Omental fat pad (tissue), 4 donors: ENCODE results near the gene LSS. TPM values are rescaled to one million over a fixed set of nuclear protein-coding genes. Genes with fewer than 3 reads are reported as not detected.

ENCODE experiments used
- ATAC-seq: fragments of 150-250 bp; one replicate; pipeline ENCODE4 v1.9.1; 2016; ENCODE audit warnings: mild to moderate bottlenecking, moderate library complexity; ENCODE audit not compliant: low FRiP score
- DNase-seq: peaks from one replicate; pipeline ENCODE4 v3.0.0-alpha.2; 2019; ENCODE audit warnings: low spot score
- total RNA-seq, 4 donors: library from RNA; depleted of rRNA; stranded (reverse); fragments of >200 nt; gene quantifications; one replicate each; pipeline ENCODE4 v1.1.0, GENCODE V29; 2016
- TF ChIP-seq, protein P1 (sequence below), 3 donors: fragments of 450-650 bp; IDR thresholded peaks; one replicate each; pipeline ENCODE4 v1.5.1; 2016 to 2017; ENCODE audit warnings: antibody characterized with exemption in 3 of 3, mild to moderate bottlenecking in 3 of 3, moderate library complexity in 2 of 3

Gene LSS
- total RNA-seq, 4 donors from 2014 or later, result 94.8 to 122 (median 108) TPM

- DNase-seq, result peak; percentile 18
- TF ChIP-seq, protein P1, sequence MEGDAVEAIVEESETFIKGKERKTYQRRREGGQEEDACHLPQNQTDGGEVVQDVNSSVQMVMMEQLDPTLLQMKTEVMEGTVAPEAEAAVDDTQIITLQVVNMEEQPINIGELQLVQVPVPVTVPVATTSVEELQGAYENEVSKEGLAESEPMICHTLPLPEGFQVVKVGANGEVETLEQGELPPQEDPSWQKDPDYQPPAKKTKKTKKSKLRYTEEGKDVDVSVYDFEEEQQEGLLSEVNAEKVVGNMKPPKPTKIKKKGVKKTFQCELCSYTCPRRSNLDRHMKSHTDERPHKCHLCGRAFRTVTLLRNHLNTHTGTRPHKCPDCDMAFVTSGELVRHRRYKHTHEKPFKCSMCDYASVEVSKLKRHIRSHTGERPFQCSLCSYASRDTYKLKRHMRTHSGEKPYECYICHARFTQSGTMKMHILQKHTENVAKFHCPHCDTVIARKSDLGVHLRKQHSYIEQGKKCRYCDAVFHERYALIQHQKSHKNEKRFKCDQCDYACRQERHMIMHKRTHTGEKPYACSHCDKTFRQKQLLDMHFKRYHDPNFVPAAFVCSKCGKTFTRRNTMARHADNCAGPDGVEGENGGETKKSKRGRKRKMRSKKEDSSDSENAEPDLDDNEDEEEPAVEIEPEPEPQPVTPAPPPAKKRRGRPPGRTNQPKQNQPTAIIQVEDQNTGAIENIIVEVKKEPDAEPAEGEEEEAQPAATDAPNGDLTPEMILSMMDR (IDR thresholded peaks at IDR 0.05), result no peak
- no peak for ATAC-seq
Observed at GRCh38 chr21:46157987-46158451, 70.6 kb downstream of the LSS start.

- TF ChIP-seq, protein P1 (IDR thresholded peaks at IDR 0.05), result no peak
- ATAC-seq (no peak), DNase-seq (peak; percentile 17)
Observed at GRCh38 chr21:46157396-46157986, 71.1 kb downstream of the LSS start.

DNA sequence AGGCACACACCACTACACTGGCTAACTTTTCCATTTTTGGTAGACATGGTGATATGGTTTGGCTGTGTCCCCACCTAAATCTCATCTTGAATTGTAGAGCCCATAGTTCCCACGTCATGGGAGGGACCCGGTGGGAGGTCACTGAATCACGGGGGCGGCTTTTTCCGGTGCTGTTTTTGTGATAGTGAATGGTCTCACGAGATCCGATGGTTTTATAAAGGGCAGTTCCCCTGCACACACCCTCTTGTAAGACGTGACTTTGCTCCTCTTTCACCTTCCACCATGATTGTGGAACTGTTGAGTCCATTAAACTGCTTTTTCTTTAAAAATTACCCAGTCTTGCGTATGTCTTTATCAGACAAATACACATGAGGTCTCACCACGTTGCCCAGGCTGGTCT lies 71.9 kb downstream of the LSS start:
- ATAC-seq (no peak), DNase-seq (peak; percentile 7)
- TF ChIP-seq, protein P1 (IDR thresholded peaks at IDR 0.05), result no peak

- DNase-seq (peak; percentile 12), ATAC-seq (no peak)
- TF ChIP-seq, protein P1 (IDR thresholded peaks at IDR 0.05), result no peak
Observed at GRCh38 chr21:46156378-46156645, 72.3 kb downstream of the LSS start.

- DNase-seq, result peak; percentile 20
- no peak for ATAC-seq
- TF ChIP-seq, protein P1 (IDR thresholded peaks at IDR 0.05), result no peak
Observed at GRCh38 chr21:46155514-46156377, 72.8 kb downstream of the LSS start, which contains the start of gene FTCD. TSS of gene FTCD (minus strand) at chr21:46155579. CDS start at chr21:46155523, 56 bp downstream.

GRCh38 chr21:46154955-46155513 lies 73.5 kb downstream of the LSS start:
- TF ChIP-seq, protein P1 (IDR thresholded peaks at IDR 0.05), result no peak
- DNase-seq (peak; percentile 2), ATAC-seq (no peak)
